Measurements from ENCODE around the gene CNGA3. TPM values are rescaled to one million over a fixed set of nuclear protein-coding genes. Genes with fewer than 3 reads are reported as not detected.

CNGA3 gene
- total RNA-seq, 1 experiment from 2014 or later, result not detected

DNA sequence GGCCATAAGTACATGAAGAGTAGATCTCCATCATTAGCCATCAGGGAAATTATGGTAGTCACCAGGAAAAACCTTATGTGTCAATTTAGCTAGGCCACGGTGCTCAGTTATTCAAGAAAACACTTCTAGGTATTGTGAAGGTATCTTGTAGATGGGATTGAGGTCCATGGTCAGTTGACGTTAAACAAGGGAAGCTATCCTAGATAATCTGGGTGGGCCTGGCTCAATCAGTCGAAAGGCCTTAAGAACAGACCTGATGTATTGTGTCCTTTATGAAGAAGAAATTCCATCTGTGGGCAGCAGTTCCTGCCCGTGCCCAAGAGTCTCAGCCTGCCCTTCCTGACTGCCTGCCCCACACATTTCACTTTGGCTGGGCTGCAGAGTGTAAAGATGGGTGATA is 16.7 kb upstream of the CNGA3 start:
- Histone ChIP-seq H4K5ac (ENCODE audit: insufficient read length, low read depth, low read length) (no peak overlapping the region), H3K4me1 (ENCODE audit: insufficient read depth, low read length) (peaks cover 8% of the 10 kb centered on the region; the same call in 1 of the 2 replicates), H3K14ac (ENCODE audit: insufficient read depth, low read length) (no peak overlapping the region), H3K27me3 (ENCODE audit: insufficient read depth, low read length) (peaks cover 2% of the 10 kb centered on the region; the same call in 1 of the 2 replicates), H2BK12ac (ENCODE audit: insufficient read length, low read depth, low read length) (no peak overlapping the region), H3K23ac (ENCODE audit: insufficient read length, low read depth, low read length) (no peak overlapping the region), H3K27ac (ENCODE audit: insufficient read length, low read depth, low read length) (no peak overlapping the region), H3K9ac (ENCODE audit: extremely low read depth, insufficient read length, low read length) (no peak overlapping the region), H2AK5ac (ENCODE audit: insufficient read length, low read length) (no peak overlapping the region), H2BK120ac (ENCODE audit: low read depth, low read length, poor library complexity, severe bottlenecking) (no peak overlapping the region), H2AFZ (ENCODE audit: low read length) (no peak overlapping the region), H2BK15ac (ENCODE audit: low read depth, low read length) (no peak overlapping the region), H3K9me3 (ENCODE audit: control insufficient read depth, low read depth, low read length) (no peaks in the 10 kb centered on the region), H4K20me1 (ENCODE audit: control insufficient read depth, insufficient read depth, insufficient read length) (no peaks in the 10 kb centered on the region), H4K8ac (replicated peaks; ENCODE audit: insufficient read length, low read depth, low read length) (no peak overlapping the region), H3K79me2 (ENCODE audit: insufficient read depth, low read length) (0 out of 2 replicates have a peak, but pooled peaks cover 2% of the 10 kb centered on the region), H3K79me1 (ENCODE audit: insufficient read depth, low read depth, low read length, poor library complexity, severe bottlenecking) (no peaks in the 10 kb centered on the region), H3T11ph (ENCODE audit: low read length) (no peak overlapping the region), H3K4me2 (ENCODE audit: insufficient read depth, insufficient read length, low read length) (no peak overlapping the region), H2BK5ac (ENCODE audit: insufficient read length, low read length) (no peak overlapping the region), H3K4ac (ENCODE audit: low read depth, low read length) (no peak overlapping the region), H3K23me2 (ENCODE audit: insufficient read length, low read depth, low read length, poor library complexity, severe bottlenecking) (no peaks in the 10 kb centered on the region), H3K56ac (ENCODE audit: insufficient read length, low read depth, low read length) (no peak overlapping the region), H4K91ac (ENCODE audit: insufficient read length, low read depth, low read length) (no peak overlapping the region), H3K18ac (ENCODE audit: insufficient read length, low read depth, low read length) (no peak overlapping the region), H2BK20ac (ENCODE audit: low read depth, low read length, poor library complexity, severe bottlenecking) (no peak overlapping the region)
- no peak overlapping the region for H3K27ac Mint-ChIP-seq
- peaks cover 3 to 9% of the 10 kb centered on the region in 2 experiments; a peak in 4 of 5 replicates for H3K9me3 Mint-ChIP-seq
- no peak overlapping the region for H3K4me3 Mint-ChIP-seq
- peaks cover 0 to 21% (median 1%) of the 10 kb centered on the region in 3 experiments; a peak in 3 of 7 replicates for H3K36me3 Mint-ChIP-seq (ENCODE audit: insufficient read depth in 1 of 3, low read depth in 3 of 3)
- WGBS (ENCODE audit: extremely low coverage, insufficient read length, low lambda C conversion rate), result no CpG with 5 or more reads among the region's 4 CpGs
- H3K4me1 Mint-ChIP-seq, result peaks cover 22 to 28% of the 10 kb centered on the region in 2 experiments
- no peak for TF ChIP-seq CTCF (conservative IDR thresholded peaks at IDR 0.05)
- no peak for DNase-seq
- H3K27me3 Mint-ChIP-seq (ENCODE audit: low read depth), result peaks cover 27% of the 10 kb centered on the region
